PFSK-1 (cell line): ENCODE measurements around the gene OLIG2.

Experiments used
- FOXP2 ChIP-seq: optimal IDR thresholded peaks from 2 replicates; pipeline ENCODE3; 2011; ENCODE audit warnings: borderline replicate concordance, control low read depth, inconsistent platforms; ENCODE audit not compliant: insufficient read depth; ENCODE audit errors: extremely low read length, extremely low read depth
- POLR2AphosphoS5 ChIP-seq: IDR thresholded peaks from 2 replicates; pipeline ENCODE4 v1.6.1; 2012; ENCODE audit warnings: low read depth, mild to moderate bottlenecking, control low read depth, low read length, moderate library complexity
- SIN3A ChIP-seq: IDR thresholded peaks from 2 replicates; pipeline ENCODE4 v1.6.1; 2012; ENCODE audit warnings: mild to moderate bottlenecking, low read length, moderate library complexity, borderline replicate concordance; ENCODE audit not compliant: insufficient read depth
- TAF1 ChIP-seq: IDR thresholded peaks from 2 replicates; pipeline ENCODE4 v1.6.1; 2012; ENCODE audit warnings: low read length, control low read depth, borderline replicate concordance; ENCODE audit not compliant: insufficient read depth
- TF ChIP-seq, protein P1 (sequence below), 2 experiments: IDR thresholded peaks; 2 replicates each; pipeline versions ENCODE4 v1.6.1 to v1.8.0; 2011 to 2012; ENCODE audit warnings: low read depth in 2 of 2, low read length in 2 of 2, control low read depth in 1 of 2, inconsistent platforms in 1 of 2, mild to moderate bottlenecking in 1 of 2, moderate library complexity in 1 of 2; ENCODE audit not compliant: insufficient read depth in 1 of 2

Gene OLIG2

DNA sequence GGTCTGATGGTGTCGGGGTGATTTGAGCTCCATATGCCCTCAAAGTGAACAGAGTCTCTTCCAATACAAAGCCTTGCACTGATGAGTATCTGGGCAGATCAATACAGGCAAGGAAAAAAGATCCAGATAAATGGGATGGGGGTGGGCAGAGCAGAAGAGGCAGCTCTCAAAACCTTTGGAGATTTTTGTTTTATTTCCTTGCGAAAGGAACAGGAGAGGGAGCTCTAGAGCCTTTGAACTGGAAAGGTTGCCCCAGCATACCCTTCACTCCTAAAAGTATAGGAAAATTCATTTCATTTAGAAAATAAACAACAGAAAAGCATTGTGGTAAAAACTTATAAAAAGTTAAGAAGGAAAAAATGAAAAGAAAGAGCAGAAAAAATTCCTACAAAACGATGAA lies 31.4 kb upstream of the OLIG2 start:
- TF ChIP-seq TAF1 (no peak), FOXP2 (no peak), POLR2AphosphoS5 (no peak), SIN3A (no peak)
- TF ChIP-seq, protein P1, sequence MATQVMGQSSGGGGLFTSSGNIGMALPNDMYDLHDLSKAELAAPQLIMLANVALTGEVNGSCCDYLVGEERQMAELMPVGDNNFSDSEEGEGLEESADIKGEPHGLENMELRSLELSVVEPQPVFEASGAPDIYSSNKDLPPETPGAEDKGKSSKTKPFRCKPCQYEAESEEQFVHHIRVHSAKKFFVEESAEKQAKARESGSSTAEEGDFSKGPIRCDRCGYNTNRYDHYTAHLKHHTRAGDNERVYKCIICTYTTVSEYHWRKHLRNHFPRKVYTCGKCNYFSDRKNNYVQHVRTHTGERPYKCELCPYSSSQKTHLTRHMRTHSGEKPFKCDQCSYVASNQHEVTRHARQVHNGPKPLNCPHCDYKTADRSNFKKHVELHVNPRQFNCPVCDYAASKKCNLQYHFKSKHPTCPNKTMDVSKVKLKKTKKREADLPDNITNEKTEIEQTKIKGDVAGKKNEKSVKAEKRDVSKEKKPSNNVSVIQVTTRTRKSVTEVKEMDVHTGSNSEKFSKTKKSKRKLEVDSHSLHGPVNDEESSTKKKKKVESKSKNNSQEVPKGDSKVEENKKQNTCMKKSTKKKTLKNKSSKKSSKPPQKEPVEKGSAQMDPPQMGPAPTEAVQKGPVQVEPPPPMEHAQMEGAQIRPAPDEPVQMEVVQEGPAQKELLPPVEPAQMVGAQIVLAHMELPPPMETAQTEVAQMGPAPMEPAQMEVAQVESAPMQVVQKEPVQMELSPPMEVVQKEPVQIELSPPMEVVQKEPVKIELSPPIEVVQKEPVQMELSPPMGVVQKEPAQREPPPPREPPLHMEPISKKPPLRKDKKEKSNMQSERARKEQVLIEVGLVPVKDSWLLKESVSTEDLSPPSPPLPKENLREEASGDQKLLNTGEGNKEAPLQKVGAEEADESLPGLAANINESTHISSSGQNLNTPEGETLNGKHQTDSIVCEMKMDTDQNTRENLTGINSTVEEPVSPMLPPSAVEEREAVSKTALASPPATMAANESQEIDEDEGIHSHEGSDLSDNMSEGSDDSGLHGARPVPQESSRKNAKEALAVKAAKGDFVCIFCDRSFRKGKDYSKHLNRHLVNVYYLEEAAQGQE (IDR thresholded peaks at IDR 0.05; ENCODE audit: insufficient read depth in 1 of 2, low read depth in 2 of 2, low read length in 2 of 2): no peak

DNA sequence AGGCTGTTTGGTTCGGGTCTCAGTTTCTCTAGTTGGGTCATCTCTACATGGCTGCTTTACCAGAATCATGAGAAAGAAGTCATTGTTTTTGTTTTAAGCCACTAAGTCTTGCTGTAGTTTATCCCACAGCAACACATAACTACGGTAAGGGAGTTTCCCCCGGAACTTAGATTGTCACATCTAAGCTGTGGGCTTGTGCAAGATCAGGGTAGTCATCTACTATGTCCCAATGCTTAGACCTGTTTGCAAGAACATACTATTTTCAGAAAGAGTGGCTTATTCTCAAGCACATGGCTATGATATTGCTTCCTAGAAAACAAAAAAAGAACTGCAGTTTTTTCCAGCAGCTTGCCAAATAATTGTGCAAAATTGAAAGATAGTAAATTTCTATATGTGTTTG lies 18.0 kb upstream of the OLIG2 start:
- TF ChIP-seq SIN3A (no peak), TAF1 (no peak), FOXP2 (no peak), POLR2AphosphoS5 (no peak)
- TF ChIP-seq, protein P1 (IDR thresholded peaks at IDR 0.05; ENCODE audit: insufficient read depth in 1 of 2, low read depth in 2 of 2, low read length in 2 of 2): no peak

DNA sequence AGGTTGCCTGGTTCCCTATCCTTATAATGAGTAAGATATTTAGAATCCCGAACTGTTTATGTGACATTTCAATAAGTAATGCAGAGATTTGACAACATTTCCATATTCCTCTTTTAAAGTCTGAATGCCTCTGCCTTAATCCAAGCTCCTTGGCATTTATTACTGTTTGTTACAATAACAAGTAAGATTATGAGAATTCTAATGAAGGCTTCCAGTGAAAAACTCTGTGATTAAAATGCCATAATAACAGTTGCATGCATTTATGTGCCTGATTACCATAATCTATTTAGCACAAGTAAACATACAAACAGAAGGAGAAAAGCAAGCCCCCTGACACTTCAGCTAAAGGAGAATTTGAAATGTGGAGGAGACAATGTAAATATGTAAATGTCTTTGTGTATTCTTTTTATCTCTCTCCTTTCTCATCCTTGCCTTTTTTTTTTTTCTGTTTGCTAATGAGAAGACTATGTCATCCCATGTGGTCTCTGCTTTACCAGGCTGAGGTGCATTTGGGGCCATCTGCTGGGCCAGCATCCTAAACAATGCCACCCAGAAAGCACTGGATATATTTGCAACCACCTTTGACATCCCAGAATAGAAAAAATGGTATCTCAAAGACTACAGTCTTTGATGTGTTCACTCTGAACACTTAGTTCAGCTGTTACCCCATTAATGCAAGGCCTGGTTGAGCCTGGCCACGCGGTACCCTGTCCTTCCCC lies 17.2 kb upstream of the OLIG2 start:
- TF ChIP-seq POLR2AphosphoS5 (no peak), SIN3A (no peak)

DNA sequence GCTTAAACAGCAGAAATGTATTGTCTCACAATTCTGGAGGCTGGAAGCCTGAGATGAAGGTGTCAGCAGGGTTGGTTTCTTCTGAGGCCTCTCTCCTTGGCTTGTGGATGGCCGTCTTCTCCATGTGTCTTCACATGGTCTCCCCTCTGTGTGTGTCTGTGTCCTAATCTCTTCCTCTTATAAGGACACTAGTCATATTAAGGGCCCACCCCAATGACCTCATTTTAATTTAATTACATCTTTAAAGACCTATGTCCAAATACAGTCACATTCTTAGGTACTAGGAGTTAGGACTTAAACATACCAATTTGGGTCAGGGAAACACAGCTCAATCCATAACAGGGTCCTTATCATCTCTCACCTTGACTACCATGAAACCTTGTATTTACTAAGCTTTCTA lies 14.8 kb upstream of the OLIG2 start:
- TF ChIP-seq, protein P1 (IDR thresholded peaks at IDR 0.05; ENCODE audit: insufficient read depth in 1 of 2, low read depth in 2 of 2, low read length in 2 of 2): no peak
- TF ChIP-seq POLR2AphosphoS5 (no peak), FOXP2 (no peak), TAF1 (no peak), SIN3A (no peak)

DNA sequence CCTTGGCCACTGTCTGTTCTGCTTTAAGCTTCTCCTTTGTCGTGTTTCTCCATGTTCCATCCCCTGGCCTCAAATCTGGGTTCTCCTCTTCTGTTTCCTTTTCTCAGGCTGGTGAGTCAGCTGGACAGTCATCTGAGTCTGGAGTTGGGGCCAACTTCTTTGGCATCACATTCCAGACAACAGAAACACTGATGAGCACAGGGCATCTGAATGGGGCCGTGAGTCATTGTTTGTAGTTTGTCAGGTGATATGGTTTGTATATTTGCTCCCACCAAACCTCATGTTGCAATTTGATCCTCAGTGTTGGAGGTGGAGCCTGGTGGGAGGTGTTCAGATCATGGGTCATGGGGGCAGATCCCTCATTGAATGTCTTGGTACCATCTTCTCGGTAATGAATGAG lies 14.3 kb upstream of the OLIG2 start:
- no peak for TF ChIP-seq TAF1
- TF ChIP-seq FOXP2: no peak
- TF ChIP-seq POLR2AphosphoS5: no peak
- TF ChIP-seq SIN3A: no peak
- TF ChIP-seq, protein P1 (IDR thresholded peaks at IDR 0.05; ENCODE audit: insufficient read depth in 1 of 2, low read depth in 2 of 2, low read length in 2 of 2): no peak
